Iris pigment epithelial cell (primary cell): ENCODE results near the gene DAAM2.

Experiments
- DNase-seq: peaks from one replicate; pipeline ENCODE4 v3.0.0-alpha.2; 2011; ENCODE audit warnings: low read depth

DAAM2 gene

DNA sequence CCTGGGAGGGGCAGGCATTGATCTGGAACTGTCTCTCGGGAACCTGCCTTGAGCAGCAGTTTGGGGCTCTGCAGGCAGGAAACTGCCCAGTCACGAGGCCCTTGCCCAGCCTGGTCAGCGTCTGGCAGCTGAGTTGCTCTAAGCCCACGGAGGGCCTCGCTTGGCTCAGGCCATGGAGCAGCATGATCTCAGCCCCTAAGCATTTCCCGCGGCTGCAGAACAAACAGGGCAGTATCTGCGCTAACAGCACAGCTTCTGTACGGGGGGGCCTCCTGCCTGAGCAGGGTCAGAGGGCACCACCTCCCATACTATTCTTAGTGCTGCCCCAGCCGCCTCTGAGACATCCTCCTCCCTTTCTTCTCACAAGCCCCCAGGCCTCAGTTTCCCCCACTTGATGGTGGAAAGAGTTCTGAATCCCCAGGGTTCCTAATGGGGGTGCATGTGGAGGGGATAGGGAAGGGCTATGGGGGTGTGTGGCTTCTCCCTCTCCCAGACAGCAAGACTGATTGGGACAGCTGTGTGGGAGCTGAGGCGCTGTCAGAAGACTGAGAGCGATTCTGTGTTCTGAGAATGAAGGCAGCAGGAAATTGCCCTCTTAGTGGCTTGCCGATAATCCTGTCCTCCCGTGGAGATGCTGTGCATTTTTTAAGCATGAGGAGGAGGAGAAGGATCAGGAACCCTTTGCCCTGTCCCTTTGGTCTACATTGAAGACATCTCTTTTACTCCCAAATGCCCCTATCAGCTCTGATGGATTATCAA, 95.7 kb downstream of the DAAM2 start:
- DNase-seq: peak; percentile 96

- no peak for DNase-seq
Observed at GRCh38 chr6:39889229-39889628, 97.1 kb downstream of the DAAM2 start.

- DNase-seq: no peak
Observed at GRCh38 chr6:39891353-39891752, 99.2 kb downstream of the DAAM2 start.

GRCh38 chr6:39891976-39892375, 99.8 kb downstream of the DAAM2 start:
- DNase-seq: peak; percentile 39

DNA sequence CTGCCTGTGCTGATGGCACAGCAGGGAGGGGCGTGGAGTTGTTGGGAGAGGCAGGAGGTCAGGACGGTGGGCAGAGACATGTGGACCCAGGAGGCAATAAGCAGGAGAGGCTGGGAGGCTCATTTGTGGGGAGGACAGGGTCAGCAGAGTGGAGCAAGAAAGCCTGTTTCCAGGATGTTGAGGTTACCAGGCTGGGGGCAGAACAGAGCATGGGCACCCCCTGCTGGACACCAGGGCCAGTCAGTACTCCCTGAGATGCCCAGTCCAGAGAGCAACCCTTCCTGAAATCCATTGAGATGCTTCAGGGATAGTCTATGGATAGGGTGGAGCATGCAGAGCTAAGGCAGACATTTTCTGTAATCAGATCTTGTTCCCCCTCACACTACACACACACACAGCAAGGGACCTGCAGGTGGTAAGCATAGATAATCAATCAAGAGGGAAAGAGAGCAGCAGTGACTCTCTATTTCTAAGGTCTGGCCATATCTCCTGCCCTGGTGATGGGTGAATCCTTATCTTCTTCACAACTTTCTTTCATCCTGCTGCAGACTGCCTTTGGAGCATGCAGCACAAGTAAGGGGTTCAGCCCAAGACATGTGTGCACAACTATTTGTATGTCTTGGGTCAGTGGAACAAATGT, 100.4 kb downstream of the DAAM2 start:
- peak; percentile 71 for DNase-seq

DNA sequence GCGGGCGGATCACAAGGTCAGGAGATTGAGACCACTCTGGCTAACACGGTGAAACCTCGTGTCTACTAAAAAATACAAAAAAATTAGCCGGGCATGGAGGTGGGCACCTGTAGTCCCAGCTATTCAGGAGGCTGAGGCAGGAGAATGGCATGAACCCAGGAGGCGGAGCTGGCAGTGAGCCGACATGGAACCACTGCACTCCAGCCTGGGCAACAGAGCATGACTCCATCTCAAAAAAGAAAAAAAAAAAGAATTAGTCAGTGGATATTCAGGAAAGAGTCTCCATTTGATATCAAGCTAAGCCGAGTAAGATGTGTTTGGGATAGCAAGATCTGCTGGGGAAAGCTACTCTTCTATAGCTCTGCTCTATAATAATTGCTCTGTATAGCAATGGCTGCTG, 101.1 kb downstream of the DAAM2 start:
- no peak for DNase-seq

- DNase-seq: no peak
Observed at GRCh38 chr6:39896701-39897100, 104.5 kb downstream of the DAAM2 start.

DNA sequence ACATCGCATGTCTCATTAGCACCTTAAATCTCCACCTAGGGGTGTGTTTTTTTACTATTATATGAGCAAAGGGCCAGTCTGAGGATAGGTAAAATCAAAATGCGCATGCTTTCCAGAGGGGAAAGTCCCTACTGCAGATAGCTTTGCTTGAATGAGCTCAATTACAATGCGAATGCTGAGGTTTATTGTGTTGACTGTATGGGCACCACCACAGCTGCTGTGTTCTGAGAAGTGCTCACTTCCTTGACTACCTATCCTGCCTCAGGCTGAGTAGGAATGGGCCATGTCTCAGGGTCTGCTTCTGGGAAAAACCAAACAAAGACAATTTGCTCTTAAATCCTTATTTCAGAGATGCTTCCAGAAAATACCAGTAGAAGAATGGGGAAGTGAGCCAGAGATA, 105.5 kb downstream of the DAAM2 start:
- no peak for DNase-seq

DNA sequence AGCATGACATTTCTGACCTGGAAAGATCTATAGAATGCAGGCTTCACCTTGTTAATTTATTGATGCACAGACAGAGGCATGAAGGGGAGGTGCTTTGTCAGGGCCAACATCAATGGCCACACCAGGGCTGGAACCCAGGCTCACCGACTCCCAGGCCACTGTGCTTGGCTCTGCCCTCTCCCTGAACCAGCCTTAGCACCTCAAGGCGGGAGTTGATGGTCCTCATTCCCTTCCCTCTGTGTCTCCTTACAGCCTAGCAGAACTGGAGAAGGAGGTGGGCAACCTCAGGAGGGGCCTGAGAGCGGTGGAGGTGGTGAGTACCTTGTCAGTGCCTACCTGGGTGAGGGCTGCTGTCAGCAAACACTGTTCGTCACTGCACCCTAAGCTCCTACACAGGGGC, 106.4 kb downstream of the DAAM2 start:
- DNase-seq: no peak

- no peak for DNase-seq
Observed at GRCh38 chr6:39899554-39900295, 107.5 kb downstream of the DAAM2 start.

DNA sequence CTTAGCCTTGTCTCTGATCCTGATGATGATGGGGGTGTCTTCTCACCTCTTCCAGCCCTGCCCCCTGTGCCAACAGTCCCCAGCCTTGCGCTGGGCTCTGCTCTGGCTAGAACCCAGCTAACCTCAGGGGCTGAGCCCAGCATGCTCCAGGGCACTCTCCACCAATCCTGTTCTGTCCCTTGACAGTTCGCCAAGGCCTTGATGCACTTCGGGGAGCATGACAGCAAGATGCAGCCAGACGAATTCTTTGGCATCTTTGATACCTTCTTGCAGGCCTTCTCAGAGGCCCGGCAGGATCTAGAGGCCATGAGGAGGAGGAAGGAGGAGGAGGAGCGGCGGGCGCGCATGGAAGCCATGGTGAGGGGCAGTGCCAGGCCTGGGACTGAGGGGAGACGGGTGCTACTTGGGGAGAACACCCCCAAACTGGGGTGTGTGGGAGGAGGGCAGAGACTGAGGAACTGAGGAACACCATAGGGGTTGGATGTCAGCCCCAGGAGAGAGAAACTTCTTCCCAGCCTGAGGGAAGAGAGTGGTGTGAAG, 109.0 kb downstream of the DAAM2 start:
- no peak for DNase-seq

GRCh38 chr6:39901670-39902069, 109.5 kb downstream of the DAAM2 start:
- no peak for DNase-seq

DNA sequence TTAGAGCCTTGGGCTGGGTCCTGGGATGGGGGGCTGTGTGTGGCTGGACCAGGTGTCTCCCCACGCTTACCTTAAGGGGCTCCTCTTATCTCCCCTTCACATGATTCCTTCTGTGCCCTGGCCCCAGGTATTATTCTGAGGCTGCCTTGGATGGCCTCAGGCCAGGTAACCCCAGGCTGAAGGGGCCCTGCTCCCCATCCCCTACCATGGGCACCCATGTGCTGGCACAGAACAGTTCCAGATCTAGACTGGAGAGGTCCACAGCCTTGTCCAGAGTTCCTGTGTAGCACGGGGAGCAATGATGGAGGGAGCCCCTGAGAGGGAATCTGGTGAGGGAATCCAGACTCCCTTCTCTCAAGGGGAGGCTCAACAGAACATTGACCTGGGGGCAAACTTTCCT, 110.0 kb downstream of the DAAM2 start:
- no peak for DNase-seq

- no peak for DNase-seq
Observed at GRCh38 chr6:39902786-39903465, 110.8 kb downstream of the DAAM2 start.

GRCh38 chr6:39903656-39904055, 111.5 kb downstream of the DAAM2 start:
- no peak for DNase-seq

- no peak for DNase-seq
Observed at GRCh38 chr6:39904946-39905639, 112.9 kb downstream of the DAAM2 start.

DNA sequence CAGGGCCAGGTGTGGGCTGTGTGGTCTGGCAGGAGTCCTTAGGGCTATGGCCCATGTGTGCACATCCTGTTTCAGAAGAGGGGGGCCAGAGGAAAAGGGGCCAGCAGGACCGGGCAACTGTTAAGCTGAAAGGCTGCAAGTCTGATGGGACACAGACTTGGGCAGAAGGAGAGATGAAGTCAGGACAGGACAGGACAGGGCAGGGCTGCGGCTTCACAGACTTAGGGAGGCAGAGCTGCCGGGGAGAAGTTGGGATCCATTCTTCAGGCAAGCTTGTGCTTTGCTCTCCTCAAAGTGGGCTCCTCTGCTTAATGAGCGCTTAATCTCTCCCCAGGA, 113.4 kb downstream of the DAAM2 start:
- no peak for DNase-seq

GRCh38 chr6:39906318-39906761, 114.2 kb downstream of the DAAM2 start:
- no peak for DNase-seq

- no peak for DNase-seq
Observed at GRCh38 chr6:39907871-39908575, 115.8 kb downstream of the DAAM2 start.

GRCh38 chr6:39908838-39909583, 116.8 kb downstream of the DAAM2 start:
- DNase-seq: no peak
